Vagina (tissue), 2 donors: ENCODE measurements around the gene ST6GALNAC4.

Experiments used
- POLR2A ChIP-seq, 2 donors: fragments of 450-650 bp; IDR thresholded peaks; one replicate each; pipeline ENCODE4 v1.6.1; 2017; ENCODE audit warnings: antibody characterized with exemption in 2 of 2, mild to moderate bottlenecking in 2 of 2, moderate library complexity in 2 of 2
- TF ChIP-seq, protein P1 (sequence below), 3 experiments: fragments of 450-650 bp in 2 of 3; fragments of 200-600 bp in 1 of 3; sonication (generic) in 1 of 3; IDR thresholded peaks; one replicate each; pipeline ENCODE4 v1.5.1; 2017 to 2019; ENCODE audit warnings: antibody characterized with exemption in 3 of 3, mild to moderate bottlenecking in 2 of 3, moderate library complexity in 2 of 3

DNA sequence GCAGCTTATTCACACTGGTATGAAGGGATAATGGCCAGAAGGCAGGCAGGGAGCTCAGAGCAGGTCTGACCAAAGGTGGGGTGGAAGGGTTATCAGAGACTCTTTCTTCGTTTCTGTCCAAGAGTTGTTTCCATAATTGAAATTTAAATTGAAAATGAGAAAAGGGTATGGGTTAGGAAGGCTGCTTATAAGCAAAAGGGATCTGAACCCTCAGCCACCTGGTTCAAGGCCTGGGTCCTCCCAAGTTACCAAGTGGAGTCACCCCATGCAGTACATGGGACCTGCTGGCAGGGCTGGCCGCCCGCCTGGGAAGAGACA, 46.2 kb upstream of the ST6GALNAC4 start:
- no peak for TF ChIP-seq POLR2A (IDR thresholded peaks at IDR 0.05)
- TF ChIP-seq, protein P1, sequence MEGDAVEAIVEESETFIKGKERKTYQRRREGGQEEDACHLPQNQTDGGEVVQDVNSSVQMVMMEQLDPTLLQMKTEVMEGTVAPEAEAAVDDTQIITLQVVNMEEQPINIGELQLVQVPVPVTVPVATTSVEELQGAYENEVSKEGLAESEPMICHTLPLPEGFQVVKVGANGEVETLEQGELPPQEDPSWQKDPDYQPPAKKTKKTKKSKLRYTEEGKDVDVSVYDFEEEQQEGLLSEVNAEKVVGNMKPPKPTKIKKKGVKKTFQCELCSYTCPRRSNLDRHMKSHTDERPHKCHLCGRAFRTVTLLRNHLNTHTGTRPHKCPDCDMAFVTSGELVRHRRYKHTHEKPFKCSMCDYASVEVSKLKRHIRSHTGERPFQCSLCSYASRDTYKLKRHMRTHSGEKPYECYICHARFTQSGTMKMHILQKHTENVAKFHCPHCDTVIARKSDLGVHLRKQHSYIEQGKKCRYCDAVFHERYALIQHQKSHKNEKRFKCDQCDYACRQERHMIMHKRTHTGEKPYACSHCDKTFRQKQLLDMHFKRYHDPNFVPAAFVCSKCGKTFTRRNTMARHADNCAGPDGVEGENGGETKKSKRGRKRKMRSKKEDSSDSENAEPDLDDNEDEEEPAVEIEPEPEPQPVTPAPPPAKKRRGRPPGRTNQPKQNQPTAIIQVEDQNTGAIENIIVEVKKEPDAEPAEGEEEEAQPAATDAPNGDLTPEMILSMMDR (IDR thresholded peaks at IDR 0.05) = no peak
